Heart left ventricle (tissue), 16 donors: ENCODE measurements around the gene FOXK1. TPM values are rescaled to one million over a fixed set of nuclear protein-coding genes. Genes with fewer than 3 reads are reported as not detected.
"Not testable (repeated sequence)": the region's sequence is repeated elsewhere in the genome, so short reads cannot be mapped to it uniquely, and the experiment has no call there.

Experiments
- ATAC-seq, 4 donors: fragments of 200-7000 bp; cut with Tn5 transposase; one replicate each; pipeline ENCODE4 v1.9.1; 2020 to 2022; ENCODE audit warnings: moderate library complexity in 4 of 4, mild to moderate bottlenecking in 3 of 4, moderate number of reproducible peaks in 1 of 4
- DNase-seq, 5 donors: peaks; one replicate each; pipeline ENCODE4 v3.0.0-alpha.2; 2020
- H3K27ac ChIP-seq, 12 donors: fragments of 200-600 bp; sonication (generic) in 4 of 12; one replicate each; pipeline versions ENCODE4 v1.5.0 to v1.8.0; 2016 to 2022; ENCODE audit warnings: mild to moderate bottlenecking in 2 of 12
- H3K27me3 ChIP-seq, 9 donors: fragments of 200-600 bp; sonication (generic) in 2 of 9; one replicate each; pipeline versions ENCODE4 v1.5.1 to v1.8.0; 2016 to 2022; ENCODE audit warnings: mild to moderate bottlenecking in 3 of 9
- H3K36me3 ChIP-seq, 9 donors: fragments of 200-600 bp; sonication (generic) in 2 of 9; one replicate each; pipeline versions ENCODE4 v1.5.0 to v1.8.0; 2018 to 2022; ENCODE audit warnings: mild to moderate bottlenecking in 2 of 9
- H3K4me1 ChIP-seq, 12 donors: fragments of 200-600 bp; sonication (generic) in 4 of 12; one replicate each; pipeline versions ENCODE4 v1.5.0 to v1.8.0; 2016 to 2022; ENCODE audit warnings: mild to moderate bottlenecking in 3 of 12
- H3K4me3 ChIP-seq, 12 donors: fragments of 200-600 bp; sonication (generic) in 4 of 12; one replicate each; pipeline versions ENCODE4 v1.5.0 to v1.8.0; 2017 to 2022; ENCODE audit warnings: mild to moderate bottlenecking in 9 of 12, moderate library complexity in 4 of 12
- H3K9me3 ChIP-seq, 12 donors: fragments of 200-600 bp; sonication (generic) in 4 of 12; one replicate each; pipeline versions ENCODE4 v1.5.0 to v1.8.0; 2016 to 2022; ENCODE audit warnings: mild to moderate bottlenecking in 1 of 12
- CTCF ChIP-seq, 12 donors: fragments of 200-600 bp; sonication (generic) in 4 of 12; IDR thresholded peaks; one replicate each; pipeline versions ENCODE4 v1.5.0 to v1.8.0; 2018 to 2022; ENCODE audit warnings: antibody characterized with exemption in 12 of 12, mild to moderate bottlenecking in 5 of 12
- POLR2A ChIP-seq, 2 donors: fragments of 450-650 bp; IDR thresholded peaks; one replicate each; pipeline ENCODE4 v1.6.1; 2017; ENCODE audit warnings: antibody characterized with exemption in 2 of 2, mild to moderate bottlenecking in 2 of 2, moderate library complexity in 2 of 2
- WGBS, 4 donors: extraction: QIAGEN DNeasy Blood & Tissue Kit in 2 of 4; methylation state at CpG; one replicate each; pipeline versions ENCODE4 v1.1.5 to v1.1.7; 2013 to 2018; 5-methylcytosine and 5-hydroxymethylcytosine counted together
- intact Hi-C, 10 donors: fragments of 100-400 bp; cut with DNase I; formaldehyde crosslinking; loops; one replicate each; pipeline versions ENCODE4 v1.11.1 to v1.14.2; 2022
- polyA plus RNA-seq, 2 donors: library from polyadenylated mRNA; stranded (reverse); fragments of 200-250 nt; gene quantifications; one replicate each; pipeline ENCODE4 v1.2.3, GENCODE V29; 2013
- total RNA-seq, 9 donors: library from RNA; depleted of rRNA in 2 of 9; stranded (reverse); fragments of >200 nt in 2 of 9; fragmentation: NEBNext Ultra II Directional in 3 of 9; extraction: Animal tissue kit (Norgen Biotek cat#: 25700) in 3 of 9; gene quantifications; one replicate each; pipeline versions ENCODE4 v1.1.0 to v1.2.4, GENCODE V29; 2016 to 2023
- donor health status: ischemic (EF 13 %, LVEDD 7.1; RV severe dilation, severe dysfunction).
- donor health status: healthy with polysubstance abuse.
- donor health status: DM: no; HTN: yes; CAD: no.
- donor health status: DM: no; HTN: no; CAD: no.
- donor health status: ischemic (EF 25% LVEDD 6.9; RV normal size, moderate dysfunction).
- donor health status: ischemic (EF 25% LVEDD 5.7; RV mildly dilated, moderate dysfunction).
- donor health status: healthy.
- donor health status: DM: yes; HTN: yes; CAD: no.
- donor health status: ischemic (EF 35%, LVEDD 5.7; RV mildly dilated, moderate dysfunction).
- donor health status: nonischemic (EF 11% LVEDD 7.7; RV severe dilation, severe dysfunction).
- donor health status: DM: yes; HTN: yes; CAD: no.
- donor health status: PGD.
- donor health status: ischemic (EF 29% LVEDD 5.4; RV normal size, mild dysfunction).
- donor health status: nonischemic (EF 23%, LVEDD 6.1; RV moderate dilation, normal function).

The FOXK1 gene
- total and polyA plus RNA-seq, 11 donors = 9.3 to 43.7 (median 19.8) TPM

GRCh38 chr7:4800926-4801838 is 119.1 kb downstream of the FOXK1 start:
- 88 to 92% (median 90%) methylated on average over 19 to 27 of the region's 27 CpGs for WGBS, 4 donors
- H3K36me3 ChIP-seq = peaks cover 0 to under 1% (median 0%) of the 10 kb centered on the region in 9 donors
- peaks cover 0 to 26% (median 8%) of the 10 kb centered on the region in 12 donors for H3K4me1 ChIP-seq
- no peaks in the 10 kb centered on the region for H3K9me3 ChIP-seq
- DNase-seq = peak in 2 of 5 donors; percentile 26 to 65
- H3K4me3 ChIP-seq = no peak overlapping the region
- H3K27ac ChIP-seq = no peak overlapping the region
- ATAC-seq = peak in 1 of 4 donors; percentile 4
- TF ChIP-seq CTCF (IDR thresholded peaks at IDR 0.05) (no peak), POLR2A (IDR thresholded peaks at IDR 0.05) (no peak)
- intact Hi-C loops = no loop called here
- H3K27me3 ChIP-seq = no peaks in the 10 kb centered on the region

GRCh38 chr7:4801839-4802231 is 119.7 kb downstream of the FOXK1 start:
- DNase-seq (peak in 2 of 5 donors; percentile 17 to 54), ATAC-seq (no peak)
- Histone ChIP-seq H3K4me1 (peaks cover 0 to 26% (median 8%) of the 10 kb centered on the region in 12 donors), H3K27ac (no peak overlapping the region), H3K9me3 (no peaks in the 10 kb centered on the region), H3K36me3 (peaks cover 0 to 3% (median 0%) of the 10 kb centered on the region in 9 donors), H3K27me3 (no peaks in the 10 kb centered on the region), H3K4me3 (no peak overlapping the region)
- 80 to 94% (median 86%) methylated on average over 1 to 18 of the region's 18 CpGs for WGBS, 4 donors
- no peak for TF ChIP-seq POLR2A (IDR thresholded peaks at IDR 0.05)
- intact Hi-C loops = no loop called here

- ATAC-seq, intact Hi-C loops, H3K4me3 ChIP-seq, H3K27ac ChIP-seq, H3K27me3 ChIP-seq, H3K36me3 ChIP-seq, H3K9me3 ChIP-seq: not testable (repeated sequence)
- WGBS, 4 donors = 80 to 94% (median 88%) methylated on average over 1 to 23 of the region's 23 CpGs; no CpG with 5 or more reads in 1 of the 4 donors
- DNase-seq = peak in 1 of 5 donors; percentile 11
- peaks cover 0 to 22% (median 8%) of the 10 kb centered on the region in 12 donors for H3K4me1 ChIP-seq
Measured at GRCh38 chr7:4802577-4802976, 120.5 kb downstream of the FOXK1 start.

- H3K9me3 ChIP-seq = no peaks in the 10 kb centered on the region
- WGBS, 4 donors = 77 to 89% (median 83%) methylated on average over 18 to 41 of the region's 41 CpGs
- ATAC-seq = no peak
- H3K36me3 ChIP-seq = peaks cover 0 to 3% (median 0%) of the 10 kb centered on the region in 9 donors
- peak in 2 of 5 donors; percentile 18 to 52 for DNase-seq
- H3K4me3 ChIP-seq = no peak overlapping the region
- H3K27ac ChIP-seq = no peak overlapping the region
- no peaks in the 10 kb centered on the region for H3K27me3 ChIP-seq
- H3K4me1 ChIP-seq = peaks cover 0 to 15% (median under 1%) of the 10 kb centered on the region in 12 donors
- intact Hi-C loops = no loop called here
- TF ChIP-seq CTCF (IDR thresholded peaks at IDR 0.05) (no peak), POLR2A (IDR thresholded peaks at IDR 0.05) (no peak)
Measured at GRCh38 chr7:4803397-4804241, 121.5 kb downstream of the FOXK1 start.
